T-helper 1 cell treated with Interleukin-12 subunit alpha and Interleukin-12 subunit beta and Interleukin-4 antibody, amounts not matched to agents 30 μg/mL and 1 μg/mL, for 36 hours (primary cell): ENCODE measurements around the gene RTF2.
"Not testable (repeated sequence)": the region's sequence is repeated elsewhere in the genome, so short reads cannot be mapped to it uniquely, and the experiment has no call there.

Experiments used
- H3K27ac Mint-ChIP-seq: one replicate; pipeline ENCODE4 v1.8.0; 2021; ENCODE audit warnings: mild to moderate bottlenecking, mixed read lengths
- H3K27me3 Mint-ChIP-seq: one replicate; pipeline ENCODE4 v1.8.0; 2021; ENCODE audit warnings: low read depth, mixed read lengths
- H3K36me3 Mint-ChIP-seq: one replicate; pipeline ENCODE4 v1.8.0; 2021; ENCODE audit warnings: low read depth, mixed read lengths
- H3K4me1 Mint-ChIP-seq: one replicate; pipeline ENCODE4 v1.8.0; 2021; ENCODE audit warnings: low read depth, mixed read lengths
- H3K4me3 Mint-ChIP-seq: one replicate; pipeline ENCODE4 v1.8.0; 2021; ENCODE audit warnings: mild to moderate bottlenecking, moderate library complexity, mixed read lengths
- H3K9me3 Mint-ChIP-seq: one replicate; pipeline ENCODE4 v1.8.0; 2021; ENCODE audit warnings: mixed read lengths

Gene RTF2

GRCh38 chr20:56520746-56521354 lies 52.4 kb downstream of the RTF2 start:
- H3K27ac Mint-ChIP-seq, H3K4me3 Mint-ChIP-seq, H3K4me1 Mint-ChIP-seq, H3K27me3 Mint-ChIP-seq: not testable (repeated sequence)
- Mint-ChIP-seq H3K9me3 (peaks cover 20% of the 10 kb centered on the region), H3K36me3 (peaks cover 53% of the 10 kb centered on the region)

- Mint-ChIP-seq H3K27me3 (no peaks in the 10 kb centered on the region), H3K9me3 (peaks cover 20% of the 10 kb centered on the region), H3K27ac (no peak overlapping the region), H3K4me3 (no peak overlapping the region), H3K36me3 (peaks cover 47% of the 10 kb centered on the region), H3K4me1 (peaks cover 4% of the 10 kb centered on the region)
Measured at GRCh38 chr20:56522311-56522710, 53.9 kb downstream of the RTF2 start.

GRCh38 chr20:56524444-56524843 lies 56.0 kb downstream of the RTF2 start, which contains the start of gene FAM209A:
Gene FAM209A (plus strand): TSS chr20:56524744. CDS start chr20:56524809, 65 bp downstream.
- Mint-ChIP-seq H3K9me3 (peaks cover 15% of the 10 kb centered on the region), H3K36me3 (peaks cover 28% of the 10 kb centered on the region), H3K27ac (peak within 1 kb of the TSS; percentile 11)
- H3K27me3 Mint-ChIP-seq, H3K4me3 Mint-ChIP-seq, H3K4me1 Mint-ChIP-seq: not testable (repeated sequence)

GRCh38 chr20:56527521-56527920 lies 59.1 kb downstream of the RTF2 start:
- Mint-ChIP-seq H3K4me3 (no peak overlapping the region), H3K27ac (no peak overlapping the region), H3K36me3 (peaks cover 5% of the 10 kb centered on the region), H3K4me1 (peaks cover 4% of the 10 kb centered on the region), H3K27me3 (no peaks in the 10 kb centered on the region), H3K9me3 (no peaks in the 10 kb centered on the region)

GRCh38 chr20:56532946-56533345 lies 64.5 kb downstream of the RTF2 start, which contains the start of gene FAM209B:
Gene FAM209B (plus strand): TSS chr20:56533246. CDS start chr20:56533342, 96 bp downstream.
- H3K4me3 Mint-ChIP-seq, H3K36me3 Mint-ChIP-seq, H3K4me1 Mint-ChIP-seq, H3K27me3 Mint-ChIP-seq, H3K27ac Mint-ChIP-seq, H3K9me3 Mint-ChIP-seq: not testable (repeated sequence)

- peaks cover 5% of the 10 kb centered on the region for H3K36me3 Mint-ChIP-seq
- H3K27ac Mint-ChIP-seq, result no peak overlapping the region
- no peak overlapping the region for H3K4me3 Mint-ChIP-seq
- H3K9me3 Mint-ChIP-seq, result no peaks in the 10 kb centered on the region
- H3K4me1 Mint-ChIP-seq, result no peaks in the 10 kb centered on the region
- no peaks in the 10 kb centered on the region for H3K27me3 Mint-ChIP-seq
Measured at GRCh38 chr20:56537997-56538396, 69.6 kb downstream of the RTF2 start.

- Mint-ChIP-seq H3K27me3 (no peaks in the 10 kb centered on the region), H3K4me1 (no peaks in the 10 kb centered on the region), H3K4me3 (no peak overlapping the region), H3K36me3 (no peaks in the 10 kb centered on the region), H3K9me3 (no peaks in the 10 kb centered on the region), H3K27ac (no peak overlapping the region)
Measured at GRCh38 chr20:56540415-56540814, 72.0 kb downstream of the RTF2 start.

GRCh38 chr20:56542489-56543030 lies 74.1 kb downstream of the RTF2 start:
- no peaks in the 10 kb centered on the region for H3K27me3 Mint-ChIP-seq
- H3K4me3 Mint-ChIP-seq, result no peak overlapping the region
- no peaks in the 10 kb centered on the region for H3K36me3 Mint-ChIP-seq
- no peak overlapping the region for H3K27ac Mint-ChIP-seq
- no peaks in the 10 kb centered on the region for H3K4me1 Mint-ChIP-seq
- no peaks in the 10 kb centered on the region for H3K9me3 Mint-ChIP-seq

- no peaks in the 10 kb centered on the region for H3K36me3 Mint-ChIP-seq
- no peak overlapping the region for H3K4me3 Mint-ChIP-seq
- no peak overlapping the region for H3K27ac Mint-ChIP-seq
- H3K27me3 Mint-ChIP-seq, result no peaks in the 10 kb centered on the region
- peaks cover 8% of the 10 kb centered on the region for H3K4me1 Mint-ChIP-seq
- H3K9me3 Mint-ChIP-seq, result no peaks in the 10 kb centered on the region
Measured at GRCh38 chr20:56551571-56551970, 83.1 kb downstream of the RTF2 start.

- H3K9me3 Mint-ChIP-seq, result no peaks in the 10 kb centered on the region
- H3K27ac Mint-ChIP-seq, result no peak overlapping the region
- peaks cover 2% of the 10 kb centered on the region for H3K27me3 Mint-ChIP-seq
- peaks cover 8% of the 10 kb centered on the region for H3K4me1 Mint-ChIP-seq
- H3K36me3 Mint-ChIP-seq, result no peaks in the 10 kb centered on the region
- H3K4me3 Mint-ChIP-seq, result no peak overlapping the region
Measured at GRCh38 chr20:56552911-56553629, 84.6 kb downstream of the RTF2 start.

- Mint-ChIP-seq H3K4me1 (peaks cover 8% of the 10 kb centered on the region), H3K4me3 (no peak overlapping the region), H3K9me3 (no peaks in the 10 kb centered on the region), H3K27ac (peak overlapping the region; percentile 27), H3K27me3 (peaks cover 4% of the 10 kb centered on the region), H3K36me3 (no peaks in the 10 kb centered on the region)
Measured at GRCh38 chr20:56554869-56555268, 86.4 kb downstream of the RTF2 start.

- H3K9me3 Mint-ChIP-seq, result no peaks in the 10 kb centered on the region
- peaks cover 4% of the 10 kb centered on the region for H3K27me3 Mint-ChIP-seq
- peaks cover 8% of the 10 kb centered on the region for H3K4me1 Mint-ChIP-seq
- no peaks in the 10 kb centered on the region for H3K36me3 Mint-ChIP-seq
- H3K4me3 Mint-ChIP-seq, result no peak overlapping the region
- H3K27ac Mint-ChIP-seq, result no peak overlapping the region
Measured at GRCh38 chr20:56558968-56559367, 90.5 kb downstream of the RTF2 start.

- H3K9me3 Mint-ChIP-seq, H3K36me3 Mint-ChIP-seq, H3K4me1 Mint-ChIP-seq, H3K4me3 Mint-ChIP-seq, H3K27me3 Mint-ChIP-seq, H3K27ac Mint-ChIP-seq: not testable (repeated sequence)
Measured at GRCh38 chr20:56564526-56564925, 96.1 kb downstream of the RTF2 start.

- no peak overlapping the region for H3K27ac Mint-ChIP-seq
Measured at GRCh38 chr20:56565511-56565910, 97.1 kb downstream of the RTF2 start.

GRCh38 chr20:56566621-56567020 lies 98.2 kb downstream of the RTF2 start:
- Mint-ChIP-seq H3K27ac (no peak overlapping the region), H3K4me1 (no peaks in the 10 kb centered on the region), H3K9me3 (no peaks in the 10 kb centered on the region), H3K4me3 (no peak overlapping the region), H3K36me3 (no peaks in the 10 kb centered on the region), H3K27me3 (no peaks in the 10 kb centered on the region)

More at GRCh38 chr20:56565511-56565910, 97.1 kb downstream of the RTF2 start:
- H3K27me3 Mint-ChIP-seq, result no peaks in the 10 kb centered on the region
- H3K4me1 Mint-ChIP-seq, result no peaks in the 10 kb centered on the region
- H3K36me3 Mint-ChIP-seq, result no peaks in the 10 kb centered on the region
- H3K9me3 Mint-ChIP-seq, result no peaks in the 10 kb centered on the region
- H3K4me3 Mint-ChIP-seq, result no peak overlapping the region
